ENCODE data around the gene NUP153.

NUP153 gene

DNA sequence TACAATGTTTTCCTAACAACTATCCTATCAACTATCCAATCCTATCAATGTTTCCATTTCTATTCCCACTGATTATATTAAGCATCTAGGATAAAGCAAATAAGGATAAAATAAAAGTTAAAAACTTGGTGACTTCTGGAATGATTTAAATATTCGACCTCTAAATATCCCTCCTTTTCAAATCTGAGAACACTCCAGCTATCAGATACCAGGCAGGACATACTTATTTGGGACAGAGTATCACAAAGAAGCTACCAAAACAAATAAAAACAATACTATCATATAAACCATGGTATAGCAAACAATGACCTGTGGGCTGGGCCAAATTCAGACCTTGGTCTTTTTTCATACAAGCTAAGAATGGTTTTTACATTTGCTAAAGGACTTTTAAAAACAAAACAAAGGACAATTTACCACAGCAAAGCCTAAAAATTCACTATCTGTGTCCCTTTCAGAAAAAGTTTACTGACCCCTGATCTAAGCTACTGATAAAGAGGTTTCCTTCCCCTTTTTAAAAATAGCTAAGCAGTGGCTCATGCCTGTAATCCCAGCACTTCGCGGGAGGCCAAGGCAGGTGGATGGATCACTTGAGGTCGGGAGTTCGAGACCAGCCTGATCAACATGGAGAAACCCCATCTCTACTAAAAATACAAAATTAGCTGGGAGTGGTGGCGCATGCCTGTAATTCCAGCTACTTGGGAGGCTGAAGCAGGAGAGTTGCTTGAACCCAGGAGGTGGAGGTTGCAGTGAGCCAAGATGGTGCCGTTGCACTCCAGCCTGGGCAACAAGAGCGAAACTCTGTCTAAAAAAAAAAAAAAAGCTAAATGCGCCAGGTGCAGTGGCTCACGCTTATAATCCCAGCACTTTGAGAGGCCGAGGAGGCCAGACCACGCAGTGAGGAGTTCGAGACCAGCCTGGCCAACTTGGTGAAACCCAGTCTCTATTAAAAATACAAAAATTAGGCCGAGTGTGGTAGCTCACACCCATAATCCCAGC lies 6.0 kb downstream of the NUP153 start:
- TF ChIP-seq, protein P1, sequence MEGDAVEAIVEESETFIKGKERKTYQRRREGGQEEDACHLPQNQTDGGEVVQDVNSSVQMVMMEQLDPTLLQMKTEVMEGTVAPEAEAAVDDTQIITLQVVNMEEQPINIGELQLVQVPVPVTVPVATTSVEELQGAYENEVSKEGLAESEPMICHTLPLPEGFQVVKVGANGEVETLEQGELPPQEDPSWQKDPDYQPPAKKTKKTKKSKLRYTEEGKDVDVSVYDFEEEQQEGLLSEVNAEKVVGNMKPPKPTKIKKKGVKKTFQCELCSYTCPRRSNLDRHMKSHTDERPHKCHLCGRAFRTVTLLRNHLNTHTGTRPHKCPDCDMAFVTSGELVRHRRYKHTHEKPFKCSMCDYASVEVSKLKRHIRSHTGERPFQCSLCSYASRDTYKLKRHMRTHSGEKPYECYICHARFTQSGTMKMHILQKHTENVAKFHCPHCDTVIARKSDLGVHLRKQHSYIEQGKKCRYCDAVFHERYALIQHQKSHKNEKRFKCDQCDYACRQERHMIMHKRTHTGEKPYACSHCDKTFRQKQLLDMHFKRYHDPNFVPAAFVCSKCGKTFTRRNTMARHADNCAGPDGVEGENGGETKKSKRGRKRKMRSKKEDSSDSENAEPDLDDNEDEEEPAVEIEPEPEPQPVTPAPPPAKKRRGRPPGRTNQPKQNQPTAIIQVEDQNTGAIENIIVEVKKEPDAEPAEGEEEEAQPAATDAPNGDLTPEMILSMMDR (IDR thresholded peaks at IDR 0.05; ENCODE audit: borderline replicate concordance, insufficient read depth, low read depth, low read length): no peak

DNA sequence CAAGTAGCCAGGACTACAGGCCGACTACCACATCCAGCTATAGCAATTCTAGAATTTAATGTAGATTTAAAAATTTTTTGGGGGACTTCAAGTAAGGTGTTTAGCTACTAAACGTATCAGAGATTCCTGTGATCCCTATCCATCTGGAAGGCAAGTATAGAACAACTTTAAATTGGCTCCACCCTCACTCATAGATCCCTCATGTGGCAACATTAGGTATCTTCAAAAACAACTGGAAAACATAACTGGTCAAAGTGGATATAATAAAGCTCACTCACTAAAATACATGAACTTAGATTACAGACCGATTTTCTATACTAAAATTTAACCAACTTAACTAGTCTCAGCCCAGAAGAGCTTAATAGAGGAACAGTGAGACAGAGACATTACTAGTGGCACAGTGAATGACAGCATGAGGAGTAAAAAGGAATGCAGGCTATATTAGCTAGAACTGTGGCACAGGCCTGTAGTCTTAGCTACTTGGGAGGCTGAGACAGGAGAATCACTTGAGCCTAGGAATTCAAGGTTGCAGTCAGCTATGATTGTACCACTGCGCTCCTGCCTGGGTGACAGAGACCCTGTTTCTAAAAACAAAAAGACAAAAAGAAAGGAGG lies 14.7 kb downstream of the NUP153 start:
- TF ChIP-seq, protein P1 (IDR thresholded peaks at IDR 0.05; ENCODE audit: borderline replicate concordance, insufficient read depth, low read depth, low read length): no peak
- H3K4me3 ChIP-seq (ENCODE audit: low read depth, low read length): no peak overlapping the region

More for the DNA sequence above, 6.0 kb downstream of the NUP153 start:
- H3K4me3 ChIP-seq (ENCODE audit: low read depth, low read length): no peak overlapping the region

DNA sequence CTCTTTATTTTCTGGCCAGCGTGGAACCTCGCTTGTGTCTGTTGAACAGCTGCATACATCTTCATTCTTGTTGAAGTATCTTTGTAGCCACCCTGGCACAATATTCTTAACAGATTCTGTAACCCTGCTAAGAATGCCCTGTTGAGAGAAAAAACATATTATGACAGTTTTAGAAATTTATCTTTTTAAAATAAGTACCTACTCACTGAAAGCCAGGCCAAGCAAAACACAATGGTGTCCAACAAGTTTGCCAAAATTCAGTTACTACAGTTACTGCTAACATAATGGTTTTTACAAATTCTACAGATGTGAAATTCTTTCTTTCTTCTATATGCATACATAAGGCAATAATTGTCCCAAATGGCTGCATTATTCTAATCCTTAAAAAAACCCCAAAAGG lies 18.2 kb downstream of the NUP153 start:
- TF ChIP-seq, protein P1 (IDR thresholded peaks at IDR 0.05; ENCODE audit: borderline replicate concordance, insufficient read depth, low read depth, low read length): no peak
- H3K4me3 ChIP-seq (ENCODE audit: low read depth, low read length): no peak overlapping the region

DNA sequence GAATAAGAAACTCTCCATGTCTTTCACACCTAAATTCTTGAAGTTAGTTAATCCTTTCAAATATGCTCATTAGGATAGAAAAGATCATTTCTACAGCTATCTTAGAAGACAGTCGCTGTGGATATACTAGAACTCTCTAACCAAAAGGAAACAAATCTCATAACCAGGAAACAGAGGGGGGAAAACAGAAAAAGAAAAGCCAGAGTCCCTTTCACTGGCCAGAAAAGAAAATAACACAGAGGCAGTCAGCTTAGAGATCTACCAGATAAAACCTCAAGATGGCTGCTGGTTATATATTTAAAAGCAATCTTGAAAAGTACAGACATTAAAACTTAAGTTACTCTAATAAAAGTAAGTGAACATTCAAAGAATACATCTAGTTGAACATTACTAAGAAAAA lies 19.6 kb downstream of the NUP153 start:
- H3K4me3 ChIP-seq (ENCODE audit: low read depth, low read length): no peak overlapping the region
- TF ChIP-seq, protein P1 (IDR thresholded peaks at IDR 0.05; ENCODE audit: borderline replicate concordance, insufficient read depth, low read depth, low read length): no peak

DNA sequence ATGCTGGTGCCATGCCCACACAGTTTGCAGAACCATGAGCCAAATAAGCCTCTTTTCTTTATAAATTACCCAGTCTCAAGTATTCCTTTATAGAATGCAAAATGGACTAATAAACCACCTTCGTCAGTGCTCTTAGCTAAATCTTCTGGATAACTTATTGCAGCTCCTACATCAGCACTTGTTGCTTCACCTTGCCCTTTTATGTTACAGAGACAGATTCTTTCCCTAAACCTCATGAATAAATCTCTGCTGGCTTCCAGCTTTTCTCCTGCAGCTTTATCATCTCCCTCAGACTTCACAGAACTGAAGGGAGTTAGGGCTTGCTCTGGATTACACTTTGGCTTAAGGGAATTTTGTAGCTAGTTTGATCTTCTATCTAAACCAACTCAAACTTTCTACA lies 22.6 kb downstream of the NUP153 start:
- TF ChIP-seq, protein P1 (IDR thresholded peaks at IDR 0.05; ENCODE audit: borderline replicate concordance, insufficient read depth, low read depth, low read length): no peak
- no peak overlapping the region for H3K4me3 ChIP-seq (ENCODE audit: low read depth, low read length)

DNA sequence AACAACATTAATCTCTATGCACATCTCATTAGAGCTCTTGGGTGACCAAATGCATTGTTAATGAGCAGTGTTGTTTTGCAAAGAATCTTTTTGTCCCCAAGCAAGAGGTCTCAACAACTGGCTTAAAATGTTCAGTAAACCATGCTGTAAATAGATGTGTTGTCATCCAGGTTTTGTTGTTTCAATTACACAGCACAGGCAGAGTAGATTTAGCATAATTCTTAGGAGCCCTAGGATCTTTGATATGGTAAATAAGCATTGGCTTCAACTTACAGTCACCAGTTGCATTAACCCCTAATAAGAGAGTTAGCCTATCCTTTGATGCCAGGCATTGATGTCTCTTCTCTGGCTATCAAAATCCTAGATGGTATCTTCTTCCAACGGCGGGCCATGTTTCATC lies 23.3 kb downstream of the NUP153 start:
- no peak overlapping the region for H3K4me3 ChIP-seq (ENCODE audit: low read depth, low read length)
- TF ChIP-seq, protein P1 (IDR thresholded peaks at IDR 0.05; ENCODE audit: borderline replicate concordance, insufficient read depth, low read depth, low read length): no peak
